AG04450 (cell line): Measurements from ENCODE around the gene SRGAP3. TPM values are rescaled to one million over a fixed set of nuclear protein-coding genes. Genes with fewer than 3 reads are reported as not detected.

ENCODE experiments used
- CTCF ChIA-PET: fragments of 300-600, 350-600 bp; formaldehyde crosslinking; extraction: SDS; loops from one replicate; lab custom pipeline; 2022; ENCODE audit warnings: antibody characterized with exemption, inconsistent platforms; lab: Charles Lee
- POLR2A ChIA-PET: fragments of 350-600 bp; formaldehyde crosslinking; extraction: SDS; loops from one replicate; lab custom pipeline; 2021; ENCODE audit warnings: antibody characterized with exemption, inconsistent platforms; lab: Yijun Ruan, JAX
- DNase-seq: peaks from one replicate; pipeline ENCODE4 v3.0.0-alpha.2; 2011; ENCODE audit warnings: low read depth, low spot score
- H3K27ac ChIP-seq: one replicate; pipeline ENCODE4 v1.5.1; 2012; ENCODE audit warnings: low read depth, low read length, control low read depth
- H3K27me3 ChIP-seq: one replicate; pipeline ENCODE4 v1.6.0; 2012; ENCODE audit warnings: low read length; ENCODE audit not compliant: control insufficient read depth, insufficient read depth
- H3K4me3 ChIP-seq: 2 replicates; pipeline ENCODE4 v1.5.1; 2011; ENCODE audit warnings: mild to moderate bottlenecking, low read depth, low read length, control low read depth
- H3K9me3 ChIP-seq: 2 replicates; pipeline ENCODE4 v1.5.1; 2012; ENCODE audit warnings: low read length; ENCODE audit not compliant: control insufficient read depth, insufficient read depth
- polyA plus RNA-seq: library from polyadenylated mRNA; depleted of rRNA; stranded (reverse); fragments of >200 nt; gene quantifications from 2 replicates; pipeline ENCODE4 v1.2.3, GENCODE V29; 2011
- TF ChIP-seq, protein P1 (sequence below): IDR thresholded peaks from 2 replicates; pipeline ENCODE4 v1.5.1; 2011; ENCODE audit warnings: low read depth, low read length, control low read depth, inconsistent platforms

SRGAP3 gene
- polyA plus RNA-seq, 1 experiment: 0.61 TPM

GRCh38 chr3:9019259-9019961 lies 230.0 kb downstream of the SRGAP3 start:
- POLR2A ChIA-PET: no interaction called here
- CTCF ChIA-PET: no interaction called here
- DNase-seq: no peak
- Histone ChIP-seq H3K27me3 (peaks cover 8% of the 10 kb centered on the region), H3K9me3 (no peaks in the 10 kb centered on the region), H3K27ac (no peak overlapping the region), H3K4me3 (no peak overlapping the region)
- TF ChIP-seq, protein P1, sequence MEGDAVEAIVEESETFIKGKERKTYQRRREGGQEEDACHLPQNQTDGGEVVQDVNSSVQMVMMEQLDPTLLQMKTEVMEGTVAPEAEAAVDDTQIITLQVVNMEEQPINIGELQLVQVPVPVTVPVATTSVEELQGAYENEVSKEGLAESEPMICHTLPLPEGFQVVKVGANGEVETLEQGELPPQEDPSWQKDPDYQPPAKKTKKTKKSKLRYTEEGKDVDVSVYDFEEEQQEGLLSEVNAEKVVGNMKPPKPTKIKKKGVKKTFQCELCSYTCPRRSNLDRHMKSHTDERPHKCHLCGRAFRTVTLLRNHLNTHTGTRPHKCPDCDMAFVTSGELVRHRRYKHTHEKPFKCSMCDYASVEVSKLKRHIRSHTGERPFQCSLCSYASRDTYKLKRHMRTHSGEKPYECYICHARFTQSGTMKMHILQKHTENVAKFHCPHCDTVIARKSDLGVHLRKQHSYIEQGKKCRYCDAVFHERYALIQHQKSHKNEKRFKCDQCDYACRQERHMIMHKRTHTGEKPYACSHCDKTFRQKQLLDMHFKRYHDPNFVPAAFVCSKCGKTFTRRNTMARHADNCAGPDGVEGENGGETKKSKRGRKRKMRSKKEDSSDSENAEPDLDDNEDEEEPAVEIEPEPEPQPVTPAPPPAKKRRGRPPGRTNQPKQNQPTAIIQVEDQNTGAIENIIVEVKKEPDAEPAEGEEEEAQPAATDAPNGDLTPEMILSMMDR: no peak

DNA sequence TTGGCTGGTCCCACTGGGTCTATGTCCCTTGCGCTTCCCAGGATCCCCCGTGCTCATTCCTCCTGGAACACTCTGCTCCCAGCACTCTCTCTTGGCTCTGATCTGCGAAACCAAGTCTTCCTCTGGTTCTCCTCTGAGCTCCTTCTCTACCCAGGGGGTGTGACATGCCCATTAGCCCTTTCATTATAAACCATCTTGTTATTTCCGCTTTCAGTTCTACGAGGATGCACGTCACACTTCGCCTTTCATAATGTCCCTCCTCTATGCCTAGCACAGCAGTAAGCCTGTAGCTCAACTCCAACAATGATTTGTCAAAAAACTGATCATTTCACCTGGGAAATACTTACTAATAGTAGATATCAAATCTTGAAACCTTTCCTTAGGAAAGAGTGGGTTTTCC lies 234.2 kb downstream of the SRGAP3 start:
- TF ChIP-seq, protein P1: no peak
- CTCF ChIA-PET: interaction anchor here (1.6 kb wide), 1 partner anchor 27 kb away, joined by 9 read pairs; no protein-coding TSS in a partner anchor

GRCh38 chr3:9013782-9014563 lies 235.5 kb downstream of the SRGAP3 start:
- Histone ChIP-seq H3K27me3 (no peaks in the 10 kb centered on the region), H3K4me3 (no peak overlapping the region), H3K27ac (no peak overlapping the region), H3K9me3 (no peaks in the 10 kb centered on the region)
- no peak for DNase-seq
- ChIA-PET CTCF (interaction anchor here (0.5 to 1.6 kb wide), 3 partner anchors 26 to 42 kb away, joined by 3 to 9 read pairs (median 3); no protein-coding TSS in a partner anchor), POLR2A (no interaction called here)
- TF ChIP-seq, protein P1: peak; percentile 34; the same call in 1 of the 2 replicates

More for the DNA sequence above, 234.2 kb downstream of the SRGAP3 start:
- Histone ChIP-seq H3K27me3 (peaks cover 4% of the 10 kb centered on the region), H3K9me3 (no peaks in the 10 kb centered on the region), H3K4me3 (no peak overlapping the region), H3K27ac (no peak overlapping the region)
- POLR2A ChIA-PET: no interaction called here
- no peak for DNase-seq

- no peak overlapping the region for H3K4me3 ChIP-seq
- H3K9me3 ChIP-seq: no peaks in the 10 kb centered on the region
- TF ChIP-seq, protein P1: no peak
- ChIA-PET CTCF (interaction anchor here (0.7 to 1.0 kb wide), 3 partner anchors 37 to 290 kb away, joined by 3 to 4 read pairs (median 3); no protein-coding TSS in a partner anchor), POLR2A (no interaction called here)
- DNase-seq: no peak
- no peak overlapping the region for H3K27ac ChIP-seq
- H3K27me3 ChIP-seq: peaks cover 4% of the 10 kb centered on the region
Measured at GRCh38 chr3:9012521-9012920, 236.9 kb downstream of the SRGAP3 start.
